ENCODE measurements around the gene VAC14.
"Not testable (repeated sequence)": the region's sequence is repeated elsewhere in the genome, so short reads cannot be mapped to it uniquely, and the experiment has no call there.

Gene VAC14

GRCh38 chr16:70648606-70649005 is 152.4 kb downstream of the VAC14 start:
- no peak for DNase-seq (ENCODE audit: extremely low spot score)
- CTCF ChIA-PET, result no interaction called here
- TF ChIP-seq L3MBTL2 (conservative IDR thresholded peaks at IDR 0.05) (no peak), FOXK2 (IDR thresholded peaks at IDR 0.05) (no peak), LEF1 (IDR thresholded peaks at IDR 0.05; ENCODE audit: borderline replicate concordance) (no peak), SUZ12 (IDR thresholded peaks at IDR 0.05) (no peak), CTBP1 (IDR thresholded peaks at IDR 0.05; ENCODE audit: borderline replicate concordance) (no peak)
- POLR2A ChIA-PET, result interaction anchor here (0.6 kb wide), 1 partner anchor 303 kb away, joined by 3 read pairs; no protein-coding TSS in a partner anchor

- ChIA-PET POLR2A (no interaction called here), CTCF (no interaction called here)
- TF ChIP-seq FOXK2 (IDR thresholded peaks at IDR 0.05), result no peak
- TF ChIP-seq TARDBP (IDR thresholded peaks at IDR 0.05), result no peak
- no peak for TF ChIP-seq FOXM1 (IDR thresholded peaks at IDR 0.05; ENCODE audit: borderline replicate concordance)
- no peak for TF ChIP-seq SP1 (IDR thresholded peaks at IDR 0.05)
- no peak for TF ChIP-seq HDGF (IDR thresholded peaks at IDR 0.05; ENCODE audit: borderline replicate concordance)
- no peak for TF ChIP-seq FOXA1 (IDR thresholded peaks at IDR 0.05)
- no peak for TF ChIP-seq NFRKB (IDR thresholded peaks at IDR 0.05)
- no peak for DNase-seq (ENCODE audit: extremely low spot score)
These were observed 153.3 kb downstream of the VAC14 start for GRCh38 chr16:70647441-70648359.

- POLR2A ChIA-PET, result interaction anchor here (1.1 kb wide), 1 partner anchor 122 kb away, joined by 3 read pairs; no protein-coding TSS in a partner anchor
- no peak for TF ChIP-seq BHLHE40 (IDR thresholded peaks at IDR 0.05; ENCODE audit: borderline replicate concordance)
- TF ChIP-seq CTBP1 (IDR thresholded peaks at IDR 0.05; ENCODE audit: borderline replicate concordance), result no peak
- TF ChIP-seq, protein P1, sequence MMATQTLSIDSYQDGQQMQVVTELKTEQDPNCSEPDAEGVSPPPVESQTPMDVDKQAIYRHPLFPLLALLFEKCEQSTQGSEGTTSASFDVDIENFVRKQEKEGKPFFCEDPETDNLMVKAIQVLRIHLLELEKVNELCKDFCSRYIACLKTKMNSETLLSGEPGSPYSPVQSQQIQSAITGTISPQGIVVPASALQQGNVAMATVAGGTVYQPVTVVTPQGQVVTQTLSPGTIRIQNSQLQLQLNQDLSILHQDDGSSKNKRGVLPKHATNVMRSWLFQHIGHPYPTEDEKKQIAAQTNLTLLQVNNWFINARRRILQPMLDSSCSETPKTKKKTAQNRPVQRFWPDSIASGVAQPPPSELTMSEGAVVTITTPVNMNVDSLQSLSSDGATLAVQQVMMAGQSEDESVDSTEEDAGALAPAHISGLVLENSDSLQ (IDR thresholded peaks at IDR 0.05), result no peak
- TF ChIP-seq ELF4 (IDR thresholded peaks at IDR 0.05), result no peak
- TF ChIP-seq NFRKB (IDR thresholded peaks at IDR 0.05), result no peak
- TF ChIP-seq SP1 (IDR thresholded peaks at IDR 0.05), result no peak
- no peak for TF ChIP-seq ARNT (IDR thresholded peaks at IDR 0.05)
- TF ChIP-seq ZNF384 (IDR thresholded peaks at IDR 0.05), result no peak
- no peak for TF ChIP-seq TARDBP (IDR thresholded peaks at IDR 0.05)
- no peak for TF ChIP-seq L3MBTL2 (conservative IDR thresholded peaks at IDR 0.05)
- no peak for TF ChIP-seq FOXM1 (IDR thresholded peaks at IDR 0.05; ENCODE audit: borderline replicate concordance)
- no peak for TF ChIP-seq FOXK2 (IDR thresholded peaks at IDR 0.05)
- DNase-seq (ENCODE audit: extremely low spot score), result peak; percentile 6
- CTCF ChIA-PET, result no interaction called here
These were observed 154.4 kb downstream of the VAC14 start, which contains the start of gene IL34 for GRCh38 chr16:70646260-70647241. TSS of gene IL34 (plus strand) at chr16:70646559. CDS start at chr16:70646948, 389 bp downstream.

DNA sequence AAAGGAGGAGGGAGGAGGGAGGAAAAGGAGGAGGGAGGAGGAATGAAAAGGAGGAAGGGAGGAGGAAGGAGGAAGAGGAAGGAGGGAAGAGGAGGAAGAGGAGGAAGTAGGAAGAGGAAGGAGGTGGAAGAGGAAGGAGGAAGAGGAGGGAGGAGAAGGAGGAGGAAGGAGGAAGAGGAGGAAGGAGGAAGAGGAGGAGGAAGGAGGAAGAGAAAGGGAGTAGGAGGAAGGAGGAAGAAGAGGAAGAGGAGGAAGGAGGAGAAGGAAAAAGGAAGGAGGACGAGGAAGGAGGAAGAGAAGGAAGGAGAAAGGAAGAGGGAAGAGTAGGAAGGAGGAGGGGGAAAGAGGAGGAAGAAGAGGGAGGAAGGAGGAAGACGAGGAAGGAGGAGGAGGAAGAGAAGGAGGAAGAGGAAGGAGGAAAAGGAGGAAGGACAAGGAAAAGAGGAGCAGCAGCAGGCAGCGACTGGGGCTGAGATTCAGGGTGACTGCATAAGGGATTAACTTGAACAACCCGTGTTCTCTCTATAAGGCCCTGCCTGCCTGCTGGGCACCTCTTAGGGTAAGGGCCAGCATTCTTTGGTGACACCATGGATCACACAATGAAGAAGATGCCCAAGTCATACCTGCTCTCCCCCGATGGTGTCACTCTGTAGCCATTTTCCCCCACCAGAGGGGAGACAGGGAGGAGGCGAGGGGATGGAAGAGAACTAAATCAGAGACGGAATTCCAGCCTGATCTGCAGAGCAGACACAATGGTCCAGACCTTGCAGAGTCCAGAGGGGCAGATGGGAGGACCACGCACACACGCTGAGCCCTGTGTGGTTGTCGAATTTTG is 156.0 kb downstream of the VAC14 start:
- ChIA-PET POLR2A (no interaction called here), CTCF (no interaction called here)
- peak; percentile 19 for DNase-seq (ENCODE audit: extremely low spot score)
- TF ChIP-seq BHLHE40 (IDR thresholded peaks at IDR 0.05; ENCODE audit: borderline replicate concordance), result no peak

- POLR2A ChIA-PET; CTCF ChIA-PET; DNase-seq (ENCODE audit: extremely low spot score): not testable (repeated sequence)
These were observed 157.7 kb downstream of the VAC14 start for GRCh38 chr16:70643264-70643663.

- ChIA-PET CTCF (no interaction called here), POLR2A (no interaction called here)
- TF ChIP-seq, protein P1 (IDR thresholded peaks at IDR 0.05), result no peak
- TF ChIP-seq L3MBTL2 (conservative IDR thresholded peaks at IDR 0.05) (no peak), BHLHE40 (IDR thresholded peaks at IDR 0.05; ENCODE audit: borderline replicate concordance) (no peak), FOXM1 (IDR thresholded peaks at IDR 0.05; ENCODE audit: borderline replicate concordance) (no peak), FOXK2 (IDR thresholded peaks at IDR 0.05) (no peak), FOXA1 (IDR thresholded peaks at IDR 0.05) (no peak), ELF4 (IDR thresholded peaks at IDR 0.05) (no peak), SUZ12 (IDR thresholded peaks at IDR 0.05) (no peak), NFRKB (IDR thresholded peaks at IDR 0.05) (no peak), TARDBP (IDR thresholded peaks at IDR 0.05) (no peak)
- DNase-seq (ENCODE audit: extremely low spot score), result no peak
These were observed 158.3 kb downstream of the VAC14 start for GRCh38 chr16:70642633-70643032.
